Activated naive CD8-positive, alpha-beta T cell treated with anti-CD3 and anti-CD28 coated beads, Interleukin-2, amount 50 U/mL, for 16 hours (primary cell): ENCODE data around the gene XPO5.

Experiments
- DNase-seq: peaks from one replicate; pipeline ENCODE4 v3.0.0-alpha.2; 2020; ENCODE audit warnings: low read depth, low spot score

The XPO5 gene

DNA sequence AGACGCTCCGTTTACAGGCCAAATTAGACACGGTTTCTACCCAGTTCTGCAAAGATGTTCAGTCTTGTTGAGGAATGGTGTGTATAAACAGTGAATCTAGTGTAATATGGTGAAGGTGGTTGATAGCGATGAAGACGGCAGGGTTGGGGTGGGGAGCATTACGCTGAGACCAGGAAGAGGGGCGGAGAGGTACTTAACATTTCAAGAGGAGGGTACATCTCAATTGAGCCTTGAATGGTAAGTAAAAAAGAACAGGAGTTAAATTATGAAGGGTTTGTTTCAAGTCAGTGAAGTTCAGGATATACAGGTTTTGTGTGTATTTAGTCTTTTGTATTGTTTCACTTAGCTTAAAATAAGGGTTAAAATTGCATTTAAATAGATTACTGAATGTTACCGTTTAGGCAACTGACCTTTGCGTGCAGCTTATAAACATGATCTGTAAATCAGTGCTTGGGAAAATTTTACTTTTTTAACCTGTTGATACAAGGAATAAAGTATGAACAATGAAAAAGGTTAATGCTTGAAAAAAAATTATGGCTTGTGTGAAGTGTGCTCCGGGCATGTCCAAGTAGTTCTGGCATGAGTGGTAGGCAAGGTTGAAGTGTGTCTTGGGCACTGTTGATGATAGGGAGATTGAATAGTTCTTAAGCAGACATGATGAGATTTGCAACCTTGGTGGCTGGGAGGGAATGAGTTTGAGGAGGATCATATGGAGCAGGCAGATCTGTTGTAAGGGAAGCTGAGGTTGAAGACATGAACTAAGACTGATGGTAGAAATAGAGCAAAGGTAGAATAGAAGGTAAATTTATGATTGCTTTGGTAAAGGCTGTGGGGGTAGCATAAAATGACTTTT is 58.1 kb downstream of the XPO5 start:
- DNase-seq: no peak

DNA sequence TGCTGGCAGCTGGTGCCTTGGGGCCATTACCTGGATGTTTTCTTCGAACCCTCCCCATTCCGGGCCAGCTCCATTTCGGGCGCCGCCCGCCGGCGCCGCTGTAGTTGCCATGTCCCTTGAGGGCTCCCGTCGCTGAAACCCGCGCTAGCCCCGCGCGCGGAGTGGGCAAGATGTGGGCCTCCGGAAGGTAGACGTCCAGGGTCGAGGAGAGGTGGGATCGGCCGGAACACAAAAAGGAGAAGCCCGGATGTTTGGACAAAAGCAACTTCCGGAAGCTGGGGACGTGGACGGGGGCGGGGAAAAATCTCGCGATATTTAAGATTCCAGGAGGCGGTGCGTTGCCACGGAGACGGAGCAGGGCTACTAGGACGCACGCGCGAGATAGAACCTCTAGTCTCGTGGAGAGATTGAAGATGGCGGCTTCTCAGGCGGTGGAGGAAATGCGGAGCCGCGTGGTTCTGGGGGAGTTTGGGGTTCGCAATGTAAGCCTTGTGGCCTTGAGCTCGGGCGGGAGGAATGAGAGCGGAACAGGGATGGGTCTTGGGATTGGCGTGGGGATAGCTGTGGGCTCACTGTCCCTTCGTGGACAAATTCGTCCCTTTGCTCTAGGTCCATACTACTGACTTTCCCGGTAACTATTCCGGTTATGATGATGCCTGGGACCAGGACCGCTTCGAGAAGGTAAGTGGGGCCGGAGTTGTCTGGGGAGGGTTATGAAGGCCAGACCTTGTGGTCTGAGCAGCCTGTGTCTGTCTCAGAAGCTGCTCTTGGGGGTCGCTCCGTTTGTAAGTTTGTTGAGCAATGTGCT is 58.9 kb downstream of the XPO5 start, which contains the start of the genes POLR1C and YIPF3:
Gene POLR1C, plus strand, starts transcription at position 393 of the 808 bp plus-strand sequence. Its CDS starts 21 bp downstream, at position 414.
Gene YIPF3, minus strand, starts transcription at position 230 of the 808 bp plus-strand sequence. Its CDS starts 119 bp downstream, at position 111.
- DNase-seq: peak; percentile 93

GRCh38 chr6:43516367-43516696 is 59.5 kb downstream of the XPO5 start:
- no peak for DNase-seq

DNA sequence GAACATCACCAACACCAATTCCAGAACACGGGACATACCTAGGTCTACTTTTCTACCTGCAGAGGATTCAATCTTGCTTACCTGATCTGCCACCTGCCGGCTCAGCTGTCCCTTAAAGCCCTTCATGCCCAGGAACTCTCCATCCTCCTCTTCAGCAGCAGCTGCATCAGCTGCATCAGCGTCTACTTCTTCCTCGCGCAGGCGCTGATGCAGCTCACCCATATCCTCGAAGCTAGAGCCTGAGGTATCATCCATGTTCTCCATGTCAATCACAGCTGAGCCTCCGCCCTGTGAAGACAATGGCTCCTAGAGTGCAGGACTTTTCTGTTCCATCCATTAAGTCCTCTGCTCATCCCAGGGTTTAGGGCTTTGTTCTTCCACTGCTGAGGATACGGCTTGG is 60.0 kb downstream of the XPO5 start:
- DNase-seq: no peak

- no peak for DNase-seq
These were observed 63.9 kb downstream of the XPO5 start for GRCh38 chr6:43511824-43512415.

GRCh38 chr6:43510827-43511163 is 65.0 kb downstream of the XPO5 start:
- no peak for DNase-seq

DNA sequence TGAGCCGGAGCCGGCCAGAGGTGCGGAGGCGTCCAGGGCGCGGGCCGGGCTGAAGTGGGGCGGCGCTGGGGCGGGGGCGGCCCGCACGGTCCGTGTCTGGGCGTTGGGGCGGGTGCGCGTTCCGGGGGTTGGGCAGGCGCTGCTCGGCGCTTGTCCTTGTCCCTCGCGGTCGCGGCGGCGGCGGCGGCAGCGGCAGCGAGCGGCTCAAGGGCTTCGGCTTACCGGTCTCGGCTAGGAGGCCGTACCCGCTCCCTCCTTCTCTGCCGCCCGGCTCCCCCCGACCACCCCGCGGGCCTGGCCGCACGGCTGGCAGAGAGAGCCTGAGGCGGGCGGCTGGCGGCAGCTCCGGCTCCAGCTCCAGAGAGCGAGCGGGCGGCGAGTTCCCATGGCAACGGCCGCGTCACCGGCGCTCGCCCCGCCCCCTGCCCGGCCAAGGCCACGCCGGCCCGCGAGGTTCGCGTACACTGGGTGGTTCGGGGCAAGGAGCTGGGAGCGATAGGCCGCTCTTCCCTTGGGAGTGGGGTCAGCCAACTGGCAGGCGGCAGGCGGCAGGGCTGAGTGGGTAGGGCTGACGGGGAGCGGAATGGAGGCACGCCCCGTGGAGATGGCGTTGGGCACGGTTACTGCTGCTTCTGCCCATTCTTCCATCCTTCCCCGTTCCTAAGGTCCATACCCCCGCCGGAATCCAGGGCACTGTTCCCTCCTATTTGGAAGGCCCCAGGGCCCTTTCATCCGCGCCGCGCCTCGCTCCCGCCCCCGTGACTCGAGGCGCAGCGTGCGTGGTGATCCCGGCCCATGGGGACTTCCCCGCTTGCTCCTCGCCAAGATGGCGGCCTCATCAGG is 65.6 kb downstream of the XPO5 start, which contains the start of gene LRRC73:
Gene LRRC73, minus strand, starts transcription at position 363 of the 843 bp plus-strand sequence. CDS start 561 bp downstream, outside the sequence.
- DNase-seq: peak; percentile 41

DNA sequence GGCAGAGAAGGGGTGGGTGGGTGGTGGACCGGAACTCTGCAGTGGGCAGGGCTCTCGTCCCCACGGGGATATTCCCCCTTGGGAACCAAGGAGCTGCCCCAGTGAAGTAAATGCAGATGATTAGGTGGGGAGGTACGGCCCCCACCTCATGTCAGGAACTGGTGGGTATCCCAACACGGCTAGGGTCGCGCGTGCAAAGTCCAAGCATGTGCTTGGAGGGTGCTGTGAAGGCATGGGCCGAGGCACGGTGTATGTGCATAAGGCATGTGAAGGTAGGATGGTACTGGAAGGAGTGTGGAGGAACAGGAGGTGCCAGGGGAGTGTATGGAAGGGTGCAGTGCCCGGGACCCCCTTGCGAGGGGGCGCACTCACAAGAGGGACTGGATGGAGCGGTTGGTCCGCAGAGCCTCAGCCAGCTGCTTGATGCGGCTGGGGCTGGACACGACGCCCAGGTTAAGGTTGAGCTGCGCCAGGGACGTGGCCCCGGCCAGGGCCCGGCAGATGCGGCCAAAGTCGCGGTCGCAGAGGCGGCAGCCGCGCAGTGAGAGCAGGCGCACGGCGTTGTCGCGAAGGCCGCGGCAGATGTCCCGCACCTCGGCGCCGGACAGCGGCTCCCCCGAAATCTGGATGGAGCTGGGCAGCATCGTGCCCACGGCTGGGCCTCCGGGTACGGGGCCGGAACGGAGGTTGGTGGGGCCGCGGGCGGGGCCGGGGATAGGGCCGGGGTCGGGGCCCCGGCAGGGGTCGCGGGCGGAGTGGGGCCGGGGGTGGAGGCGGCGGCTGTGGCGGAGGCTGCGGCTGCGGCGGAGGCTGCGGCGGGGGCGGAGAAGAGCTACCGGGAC is 66.5 kb downstream of the XPO5 start:
- DNase-seq: no peak

- DNase-seq: no peak
These were observed 67.2 kb downstream of the XPO5 start for GRCh38 chr6:43508481-43509141.

- DNase-seq: peak; percentile 60
These were observed 69.0 kb downstream of the XPO5 start for GRCh38 chr6:43506667-43507471.

GRCh38 chr6:43506171-43506570 is 69.7 kb downstream of the XPO5 start:
- no peak for DNase-seq

DNA sequence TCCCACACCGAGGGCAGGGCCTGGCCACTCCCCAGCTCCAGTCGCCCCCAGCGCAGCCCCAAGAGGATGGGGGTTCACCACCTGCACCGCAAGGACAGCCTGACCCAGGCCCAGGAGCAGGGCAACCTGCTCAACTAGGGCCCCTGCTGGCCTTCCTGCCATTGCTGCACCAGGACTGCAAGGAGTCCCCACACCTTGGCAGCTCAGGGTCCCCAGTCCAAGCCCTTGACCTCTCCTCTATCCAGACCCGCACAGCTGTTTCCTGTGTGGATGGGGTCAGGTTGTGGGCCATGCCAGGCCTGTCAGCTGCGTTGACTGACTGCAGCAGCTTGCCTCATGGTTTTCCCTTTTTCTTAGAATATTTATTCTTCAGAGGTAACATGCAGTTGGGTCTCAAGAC is 70.1 kb downstream of the XPO5 start:
- no peak for DNase-seq

DNA sequence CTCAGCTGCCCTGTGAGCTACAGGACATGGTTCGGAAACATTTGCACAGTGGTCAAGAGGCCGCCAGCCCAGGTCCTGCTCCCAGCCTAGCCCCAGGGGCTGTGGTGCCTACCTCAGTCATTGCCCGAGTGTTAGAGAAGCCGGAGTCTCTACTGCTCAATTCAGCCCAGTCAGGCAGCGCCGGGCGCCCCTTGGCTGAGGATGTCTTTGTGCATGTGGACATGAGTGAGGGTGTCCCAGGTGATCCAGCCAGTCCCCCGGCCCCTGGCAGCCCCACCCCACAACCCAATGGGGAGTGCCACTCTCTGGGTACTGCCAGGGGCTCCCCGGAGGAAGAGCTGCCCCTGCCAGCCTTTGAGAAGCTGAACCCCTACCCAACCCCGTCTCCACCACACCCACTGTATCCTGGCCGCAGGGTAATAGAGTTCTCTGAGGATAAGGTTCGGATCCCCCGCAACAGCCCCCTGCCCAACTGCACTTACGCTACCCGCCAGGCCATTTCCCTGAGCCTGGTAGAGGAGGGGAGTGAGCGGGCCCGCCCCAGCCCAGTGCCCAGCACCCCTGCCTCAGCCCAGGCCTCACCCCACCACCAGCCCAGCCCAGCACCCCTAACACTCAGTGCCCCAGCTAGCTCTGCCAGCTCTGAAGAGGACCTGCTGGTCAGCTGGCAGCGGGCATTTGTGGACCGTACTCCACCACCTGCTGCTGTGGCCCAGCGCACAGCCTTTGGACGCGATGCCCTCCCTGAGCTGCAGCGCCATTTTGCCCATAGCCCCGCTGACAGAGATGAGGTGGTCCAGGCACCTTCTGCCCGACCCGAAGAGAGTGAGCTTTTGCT is 70.9 kb downstream of the XPO5 start:
- no peak for DNase-seq

- no peak for DNase-seq
These were observed 72.4 kb downstream of the XPO5 start for GRCh38 chr6:43503443-43503842.

DNA sequence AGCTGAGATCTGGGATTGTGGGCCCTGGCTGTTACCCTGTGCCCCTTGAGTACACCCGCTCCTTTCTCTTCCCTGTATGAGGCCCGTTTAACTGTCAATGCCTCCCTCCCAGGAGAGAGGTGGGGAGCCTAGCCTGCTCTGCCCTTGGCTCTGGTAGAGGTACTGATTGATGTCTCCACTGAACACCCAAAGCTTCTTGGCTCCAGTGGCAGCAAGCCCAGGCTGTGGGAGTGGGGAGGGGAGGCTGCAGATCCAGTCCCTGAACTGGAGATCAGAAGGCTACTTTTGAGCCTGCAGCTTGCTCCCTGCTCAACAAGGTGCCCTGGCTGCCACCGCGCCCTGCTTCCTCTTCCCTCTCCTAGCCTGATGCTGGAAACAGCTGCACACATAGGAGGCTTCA is 73.2 kb downstream of the XPO5 start:
- DNase-seq: no peak

- DNase-seq: no peak
These were observed 74.9 kb downstream of the XPO5 start for GRCh38 chr6:43500921-43501320.

- no peak for DNase-seq
These were observed 76.6 kb downstream of the XPO5 start for GRCh38 chr6:43499028-43499815.
